Pancreas (tissue), 10 donors: Measurements from ENCODE around the gene C12orf75. TPM values are rescaled to one million over a fixed set of nuclear protein-coding genes. Genes with fewer than 3 reads are reported as not detected.

Experiments used
- ATAC-seq, 4 donors: fragments of 200-7000 bp; cut with Tn5 transposase; one replicate each; pipeline versions ENCODE4 v1.8.0 to v1.9.1; 2020; ENCODE audit warnings: mild to moderate bottlenecking in 4 of 4, moderate library complexity in 4 of 4
- DNase-seq, 6 donors: peaks; one replicate each; pipeline ENCODE4 v3.0.0-alpha.2; 2020
- FAIRE-seq: peaks from 2 replicates; lab custom pipeline; 2012; peaks lifted over from hg19 to GRCh38; lab: Jason Lieb, UNC
- H3K27ac ChIP-seq, 4 donors: fragments of 200-600 bp; sonication (generic); 1 replicate in 3 of 4; 2 replicates in 1 of 4; pipeline versions ENCODE4 v1.5.0 to v1.8.0; 2020
- H3K27me3 ChIP-seq, 4 donors: fragments of 200-600 bp; one replicate each; pipeline ENCODE4 v1.8.0; 2021
- H3K36me3 ChIP-seq, 3 donors: fragments of 200-600 bp; sonication (generic) in 1 of 3; one replicate each; pipeline versions ENCODE4 v1.5.0 to v1.8.0; 2020 to 2021
- H3K4me1 ChIP-seq, 3 donors: fragments of 200-600 bp; one replicate each; pipeline ENCODE4 v1.8.0; 2021
- H3K4me3 ChIP-seq, 4 donors: fragments of 200-600 bp; sonication (generic) in 2 of 4; one replicate each; pipeline versions ENCODE4 v1.5.0 to v1.8.0; 2020 to 2021
- H3K9me3 ChIP-seq, 4 donors: fragments of 200-600 bp; one replicate each; pipeline ENCODE4 v1.8.0; 2021
- CTCF ChIP-seq, 4 donors: fragments of 200-600 bp; sonication (generic) in 3 of 4; IDR thresholded peaks; one replicate each; pipeline versions ENCODE4 v1.5.0 to v1.8.0; 2021; ENCODE audit warnings: antibody characterized with exemption in 4 of 4
- WGBS, 2 donors: extraction: QIAGEN DNeasy Blood & Tissue Kit; methylation state at CpG; one replicate each; pipeline ENCODE4 v1.1.7; 2013; 5-methylcytosine and 5-hydroxymethylcytosine counted together
- intact Hi-C, 3 donors: fragments of 100-400 bp; cut with DNase I; formaldehyde crosslinking; loops; one replicate each; pipeline versions ENCODE4 v1.11.1 to v1.14.2; 2022
- polyA plus RNA-seq, 2 donors: library from polyadenylated mRNA; stranded (reverse); fragments of 200-250 nt; gene quantifications; one replicate each; pipeline ENCODE4 v1.2.3, GENCODE V29; 2013
- total RNA-seq, 6 donors: library from RNA; stranded (reverse); fragmentation: NEBNext Ultra II Directional in 4 of 6; extraction: Animal tissue kit (Norgen Biotek cat#: 25700) in 4 of 6; gene quantifications; one replicate each; pipeline versions ENCODE4 v1.2.1 to v1.2.4, GENCODE V29; 2021 to 2023
- donor health status: healthy with polysubstance abuse.
- donor health status: DM: no; HTN: no; CAD: no; lungs with moderate emphysema.
- donor health status: DM: no; HTN: no; CAD: no.
- donor health status: control.
- donor health status: control.
- donor health status: Bipolar disorder and iron deficiency.
- donor health status: DM: yes; HTN: yes; CAD: no.
- donor health status: DM: no; HTN: no; CAD: no.
- donor health status: DM: no; HTN: no; CAD: no.
- donor health status: DM: yes; HTN: yes; CAD: no.

Gene C12orf75
- total and polyA plus RNA-seq, 8 donors = 20.2 to 104 (median 43.5) TPM

- TF ChIP-seq CTCF (IDR thresholded peaks at IDR 0.05) = no peak
- Histone ChIP-seq H3K27ac (no peak overlapping the region), H3K9me3 (no peaks in the 10 kb centered on the region), H3K27me3 (no peaks in the 10 kb centered on the region), H3K4me1 (no peaks in the 10 kb centered on the region), H3K36me3 (no peaks in the 10 kb centered on the region), H3K4me3 (no peak overlapping the region)
- FAIRE-seq = no peak
- intact Hi-C loops = no loop called here
- no peak for ATAC-seq
- DNase-seq = no peak
- WGBS, 2 donors = 67 to 68% methylated on average over 7 of the region's 7 CpGs
These were observed 88.4 kb downstream of the C12orf75 start for GRCh38 chr12:105418821-105419291.

- Histone ChIP-seq H3K36me3 (no peaks in the 10 kb centered on the region), H3K27me3 (no peaks in the 10 kb centered on the region), H3K4me3 (no peak overlapping the region), H3K4me1 (no peaks in the 10 kb centered on the region), H3K9me3 (no peaks in the 10 kb centered on the region), H3K27ac (no peak overlapping the region)
- no peak for ATAC-seq
- WGBS, 2 donors = 79% methylated on average over 3 of the region's 3 CpGs
- no peak for FAIRE-seq
- intact Hi-C loops = loop anchor here in 2 of 3 donors (5.0 to 10.0 kb wide), 3 partner anchors 715 to 805 kb away; partner anchors contain the start of gene NUAK1 (in 2 of the 2)
- TF ChIP-seq CTCF (IDR thresholded peaks at IDR 0.05) = no peak
- no peak for DNase-seq
These were observed 89.1 kb downstream of the C12orf75 start for GRCh38 chr12:105419606-105420005.

GRCh38 chr12:105420046-105420445 lies 89.6 kb downstream of the C12orf75 start:
- ATAC-seq (no peak), FAIRE-seq (no peak), DNase-seq (no peak)
- intact Hi-C loops = loop anchor here in 2 of 3 donors (5.0 to 10.0 kb wide), 3 partner anchors 715 to 805 kb away; partner anchors contain the start of gene NUAK1 (in 2 of the 2)
- H3K4me1 ChIP-seq = no peaks in the 10 kb centered on the region
- no peak for TF ChIP-seq CTCF (IDR thresholded peaks at IDR 0.05)
- WGBS, 2 donors = 58 to 68% methylated on average over 5 of the region's 5 CpGs
- no peaks in the 10 kb centered on the region for H3K27me3 ChIP-seq
- H3K27ac ChIP-seq = no peak overlapping the region
- H3K4me3 ChIP-seq = no peak overlapping the region
- no peaks in the 10 kb centered on the region for H3K9me3 ChIP-seq
- no peaks in the 10 kb centered on the region for H3K36me3 ChIP-seq

GRCh38 chr12:105420659-105421240 lies 90.3 kb downstream of the C12orf75 start:
- H3K36me3 ChIP-seq = no peaks in the 10 kb centered on the region
- peak; percentile 74 to 92 (median 80) for TF ChIP-seq CTCF (IDR thresholded peaks at IDR 0.05)
- peak; percentile 92 to 99 (median 97) for ATAC-seq
- no peak overlapping the region for H3K27ac ChIP-seq
- H3K9me3 ChIP-seq = no peaks in the 10 kb centered on the region
- intact Hi-C loops = loop anchor here in 2 of 3 donors (5.0 to 10.0 kb wide), 3 partner anchors 714 to 804 kb away; partner anchors contain the start of gene NUAK1 (in 2 of the 2)
- no peaks in the 10 kb centered on the region for H3K27me3 ChIP-seq
- DNase-seq = peak in 5 of 6 donors; percentile 43 to 81 (median 64)
- no peaks in the 10 kb centered on the region for H3K4me1 ChIP-seq
- no peak overlapping the region for H3K4me3 ChIP-seq
- peak; percentile 73 for FAIRE-seq

Other genes with a start within 250 kb of the C12orf75 start
- gene ALDH1L2, start 246.2 kb upstream of the C12orf75 start, total RNA-seq = 10 to 100 TPM; 32.2 to 90.9 (median 34.7) TPM
- 1 to 10 TPM; 6.0 TPM for gene ALDH1L2, start 246.2 kb upstream of the C12orf75 start, polyA plus RNA-seq
- gene WASHC4, start 223.0 kb upstream of the C12orf75 start, total RNA-seq = 10 to 100 TPM; 14.6 to 33.0 (median 19.1) TPM
- 10 to 100 TPM in 1 of 2 donors, 1 to 10 TPM in 1; 8.9 to 13.9 TPM for gene WASHC4, start 223.0 kb upstream of the C12orf75 start, polyA plus RNA-seq
- gene APPL2, start 94.5 kb upstream of the C12orf75 start, total RNA-seq = 10 to 100 TPM; 14.6 to 26.9 (median 19.0) TPM
- gene APPL2, start 94.5 kb upstream of the C12orf75 start, polyA plus RNA-seq = 10 to 100 TPM in 1 of 2 donors, 1 to 10 TPM in 1; 9.7 to 33.4 TPM